ENCODE data around the gene CREB3L2. TPM values are rescaled to one million over a fixed set of nuclear protein-coding genes. Genes with fewer than 3 reads are reported as not detected.
A peak's percentile ranks its signal among the peaks of the same experiment; 100 is the strongest.
"Not testable (repeated sequence)": the region's sequence is repeated elsewhere in the genome, so short reads cannot be mapped to it uniquely, and the experiment has no call there.

Gene CREB3L2, protein sequence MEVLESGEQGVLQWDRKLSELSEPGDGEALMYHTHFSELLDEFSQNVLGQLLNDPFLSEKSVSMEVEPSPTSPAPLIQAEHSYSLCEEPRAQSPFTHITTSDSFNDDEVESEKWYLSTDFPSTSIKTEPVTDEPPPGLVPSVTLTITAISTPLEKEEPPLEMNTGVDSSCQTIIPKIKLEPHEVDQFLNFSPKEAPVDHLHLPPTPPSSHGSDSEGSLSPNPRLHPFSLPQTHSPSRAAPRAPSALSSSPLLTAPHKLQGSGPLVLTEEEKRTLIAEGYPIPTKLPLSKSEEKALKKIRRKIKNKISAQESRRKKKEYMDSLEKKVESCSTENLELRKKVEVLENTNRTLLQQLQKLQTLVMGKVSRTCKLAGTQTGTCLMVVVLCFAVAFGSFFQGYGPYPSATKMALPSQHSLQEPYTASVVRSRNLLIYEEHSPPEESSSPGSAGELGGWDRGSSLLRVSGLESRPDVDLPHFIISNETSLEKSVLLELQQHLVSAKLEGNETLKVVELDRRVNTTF
- 12.5 TPM for total RNA-seq

DNA sequence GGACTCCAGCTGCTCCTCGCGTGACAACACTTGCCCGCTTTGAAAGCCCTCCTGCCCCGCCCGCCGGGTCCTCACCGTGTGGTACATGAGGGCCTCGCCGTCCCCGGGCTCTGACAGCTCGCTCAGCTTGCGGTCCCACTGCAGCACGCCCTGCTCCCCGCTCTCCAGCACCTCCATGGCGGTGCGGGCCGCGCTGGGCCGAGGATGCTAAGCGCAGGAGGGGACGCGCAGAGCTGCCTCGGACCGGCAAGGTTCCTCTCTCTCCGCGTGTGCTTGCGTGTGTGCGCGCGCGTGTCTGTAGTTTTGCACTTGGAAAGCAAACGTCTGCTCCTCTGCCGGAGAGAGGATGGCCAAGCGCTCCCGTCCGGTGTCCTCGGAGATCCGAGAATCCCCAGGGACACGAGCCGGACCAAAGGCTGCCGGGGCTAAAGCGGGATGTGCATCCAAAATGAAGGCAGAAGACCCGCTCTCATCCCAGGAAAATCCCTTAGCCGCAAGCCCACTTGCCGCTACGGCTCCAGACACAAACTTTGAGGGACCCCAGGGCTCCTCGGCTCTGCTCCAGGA is at the start of gene CREB3L2:
CREB3L2 (minus strand) TSS at position 558 of the 567 bp plus-strand sequence; CDS start at position 177, 381 bp downstream.
- peak within 1 kb of the TSS; percentile 96 to 99 (median 97) for H3K4me3 ChIP-seq (ENCODE audit: low read length in 3 of 3)
- no peaks in the 10 kb centered on the region for H3K36me3 ChIP-seq (ENCODE audit: control insufficient read depth in 3 of 3, insufficient read depth in 3 of 3, low read length in 3 of 3)
- no peaks in the 10 kb centered on the region for H3K9me3 ChIP-seq (ENCODE audit: control insufficient read depth in 3 of 3, low read length in 3 of 3)
- peak within 1 kb of the TSS; percentile 75 to 92 (median 87) for H3K9ac ChIP-seq (ENCODE audit: low read depth in 1 of 3, low read length in 3 of 3)
- H3K4me1 ChIP-seq (ENCODE audit: control insufficient read depth in 3 of 3, insufficient read depth in 3 of 3, low read length in 3 of 3) = peaks cover 20 to 27% (median 24%) of the 10 kb centered on the region in 3 donors
- no peaks in the 10 kb centered on the region for H3K27me3 ChIP-seq (ENCODE audit: control insufficient read depth in 3 of 3, insufficient read depth in 3 of 3, low read length in 3 of 3)
- peak within 1 kb of the TSS; percentile 88 for H3K27ac ChIP-seq (ENCODE audit: low read depth, low read length)

DNA sequence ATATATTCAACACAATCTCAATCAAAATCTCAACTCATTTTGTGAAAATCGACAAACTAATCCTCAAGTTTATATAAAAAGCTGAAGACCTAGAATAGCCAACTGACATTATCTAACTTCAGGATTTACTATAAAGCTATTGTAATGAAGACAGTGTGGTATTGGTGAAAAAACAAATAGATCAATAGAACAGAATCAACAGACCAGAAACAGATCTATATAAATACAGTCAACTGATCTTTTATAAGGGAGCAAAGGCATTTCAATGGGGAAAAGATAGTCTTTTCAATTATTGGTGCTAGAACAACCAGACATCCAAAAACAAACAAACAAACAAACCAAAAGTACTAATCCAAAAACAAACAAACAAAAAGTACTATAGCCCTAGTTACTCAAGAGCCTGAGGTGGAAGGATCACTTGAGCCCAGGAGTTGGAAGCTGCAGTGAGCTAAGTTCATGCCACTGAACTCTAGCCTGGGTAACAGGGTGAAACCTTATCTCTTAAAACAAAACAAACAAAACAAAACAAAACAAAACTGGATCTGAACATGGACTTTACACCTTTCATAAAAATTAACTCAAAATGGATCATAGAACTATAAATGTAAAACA is 47.7 kb upstream of the CREB3L2 start:
- Histone ChIP-seq H3K27me3 (ENCODE audit: control insufficient read depth in 3 of 3, insufficient read depth in 3 of 3, low read length in 3 of 3) (no peaks in the 10 kb centered on the region), H3K4me3 (ENCODE audit: low read length in 3 of 3) (no peak overlapping the region), H3K27ac (ENCODE audit: low read depth, low read length) (no peak overlapping the region), H3K9ac (ENCODE audit: low read depth in 1 of 3, low read length in 3 of 3) (no peak overlapping the region), H3K36me3 (ENCODE audit: control insufficient read depth in 3 of 3, insufficient read depth in 3 of 3, low read length in 3 of 3) (no peaks in the 10 kb centered on the region), H3K9me3 (ENCODE audit: control insufficient read depth in 3 of 3, low read length in 3 of 3) (no peaks in the 10 kb centered on the region), H3K4me1 (ENCODE audit: control insufficient read depth in 3 of 3, insufficient read depth in 3 of 3, low read length in 3 of 3) (no peaks in the 10 kb centered on the region)

DNA sequence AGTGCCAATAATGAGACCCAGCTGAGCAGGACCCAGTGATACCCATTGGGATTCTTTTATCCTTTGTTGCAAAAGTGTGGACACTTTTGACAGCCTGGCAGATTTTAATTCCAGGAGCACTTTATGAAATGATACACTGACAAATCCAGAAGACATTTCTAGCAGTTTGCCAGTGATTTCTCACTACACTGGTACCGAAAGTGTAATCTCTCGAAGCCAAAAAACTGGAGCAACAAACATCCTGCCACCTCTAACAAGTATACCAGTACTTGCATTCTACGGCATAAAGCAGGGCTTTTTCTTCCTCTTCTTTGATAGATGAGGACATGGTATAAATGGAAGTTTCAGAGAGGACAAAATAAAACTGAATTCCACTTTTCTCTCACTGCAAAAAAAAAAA is 46.0 kb upstream of the CREB3L2 start:
- Histone ChIP-seq H3K36me3 (ENCODE audit: control insufficient read depth in 3 of 3, insufficient read depth in 3 of 3, low read length in 3 of 3) (no peaks in the 10 kb centered on the region), H3K27me3 (ENCODE audit: control insufficient read depth in 3 of 3, insufficient read depth in 3 of 3, low read length in 3 of 3) (no peaks in the 10 kb centered on the region), H3K4me1 (ENCODE audit: control insufficient read depth in 3 of 3, insufficient read depth in 3 of 3, low read length in 3 of 3) (no peaks in the 10 kb centered on the region), H3K4me3 (ENCODE audit: low read length in 3 of 3) (no peak overlapping the region), H3K9ac (ENCODE audit: low read depth in 1 of 3, low read length in 3 of 3) (no peak overlapping the region), H3K27ac (ENCODE audit: low read depth, low read length) (no peak overlapping the region), H3K9me3 (ENCODE audit: control insufficient read depth in 3 of 3, low read length in 3 of 3) (no peaks in the 10 kb centered on the region)

DNA sequence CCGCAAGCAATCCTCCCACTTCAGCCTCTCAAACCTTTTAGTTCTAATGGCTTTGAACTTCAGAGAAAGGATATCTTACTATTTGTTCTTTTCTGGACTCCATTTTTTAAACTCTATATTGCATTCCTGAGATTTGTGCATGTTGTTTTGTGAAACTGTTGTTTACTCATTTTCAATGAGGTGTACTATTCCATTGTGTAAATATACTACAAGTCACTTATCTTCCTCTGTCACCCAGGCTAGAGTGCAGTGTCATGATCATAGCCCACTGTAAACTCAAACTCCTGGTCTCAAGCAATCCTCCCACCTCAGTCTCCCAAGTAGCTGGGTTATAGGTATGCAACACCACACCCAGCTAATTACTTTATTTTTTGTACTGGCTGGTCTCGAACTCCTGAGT is 43.0 kb upstream of the CREB3L2 start:
- no peak overlapping the region for H3K4me3 ChIP-seq (ENCODE audit: low read length in 3 of 3)
- no peak overlapping the region for H3K9ac ChIP-seq (ENCODE audit: low read depth in 1 of 3, low read length in 3 of 3)
- H3K9me3 ChIP-seq (ENCODE audit: control insufficient read depth in 3 of 3, low read length in 3 of 3) = no peaks in the 10 kb centered on the region
- no peaks in the 10 kb centered on the region for H3K36me3 ChIP-seq (ENCODE audit: control insufficient read depth in 3 of 3, insufficient read depth in 3 of 3, low read length in 3 of 3)
- no peaks in the 10 kb centered on the region for H3K4me1 ChIP-seq (ENCODE audit: control insufficient read depth in 3 of 3, insufficient read depth in 3 of 3, low read length in 3 of 3)
- no peaks in the 10 kb centered on the region for H3K27me3 ChIP-seq (ENCODE audit: control insufficient read depth in 3 of 3, insufficient read depth in 3 of 3, low read length in 3 of 3)
- no peak overlapping the region for H3K27ac ChIP-seq (ENCODE audit: low read depth, low read length)

DNA sequence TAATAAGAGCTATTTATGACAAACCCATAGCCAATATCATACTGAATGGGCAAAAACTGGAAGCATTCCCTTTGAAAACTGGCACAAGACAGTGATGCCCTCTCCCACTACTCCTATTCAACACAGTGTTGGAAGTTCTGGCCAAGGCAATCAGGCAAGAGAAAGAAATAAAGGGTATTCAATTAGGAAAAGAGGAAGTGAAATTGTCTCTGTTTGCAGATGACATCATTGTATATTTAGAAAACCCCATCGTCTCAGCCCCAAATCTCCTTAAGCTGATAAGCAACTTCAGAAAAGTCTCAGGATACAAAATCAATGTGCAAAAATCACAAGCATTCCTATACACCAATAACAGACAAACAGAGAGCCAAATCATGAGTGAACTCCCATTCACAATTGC is 38.2 kb upstream of the CREB3L2 start:
- H3K4me1 ChIP-seq (ENCODE audit: control insufficient read depth in 3 of 3, insufficient read depth in 3 of 3, low read length in 3 of 3); H3K27me3 ChIP-seq (ENCODE audit: control insufficient read depth in 3 of 3, insufficient read depth in 3 of 3, low read length in 3 of 3); H3K36me3 ChIP-seq (ENCODE audit: control insufficient read depth in 3 of 3, insufficient read depth in 3 of 3, low read length in 3 of 3); H3K9me3 ChIP-seq (ENCODE audit: control insufficient read depth in 3 of 3, low read length in 3 of 3); H3K9ac ChIP-seq (ENCODE audit: low read depth in 1 of 3, low read length in 3 of 3); H3K4me3 ChIP-seq (ENCODE audit: low read length in 3 of 3); H3K27ac ChIP-seq (ENCODE audit: low read depth, low read length): not testable (repeated sequence)

DNA sequence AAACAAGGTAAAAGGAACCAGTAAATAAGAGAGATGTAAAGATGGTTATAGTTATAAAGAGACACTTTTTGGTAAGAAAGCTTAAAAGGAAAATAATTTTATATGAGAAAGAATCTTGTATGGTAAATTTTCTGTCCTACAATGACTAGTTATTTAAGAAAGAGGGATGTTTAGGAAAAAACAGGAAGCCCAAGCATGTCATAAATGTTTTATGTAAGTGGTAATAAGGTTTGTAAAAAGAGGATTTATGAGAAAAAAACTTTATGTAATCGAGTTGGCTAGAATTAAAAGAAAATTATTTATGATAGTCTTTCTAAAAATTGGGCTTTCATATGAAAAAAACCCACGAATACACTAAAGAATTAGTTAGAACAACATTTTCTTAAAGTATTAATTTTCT is 34.2 kb upstream of the CREB3L2 start:
- Histone ChIP-seq H3K27me3 (ENCODE audit: control insufficient read depth in 3 of 3, insufficient read depth in 3 of 3, low read length in 3 of 3) (no peaks in the 10 kb centered on the region), H3K9me3 (ENCODE audit: control insufficient read depth in 3 of 3, low read length in 3 of 3) (peaks cover 0 to 3% (median 0%) of the 10 kb centered on the region in 3 donors), H3K4me3 (ENCODE audit: low read length in 3 of 3) (no peak overlapping the region), H3K9ac (ENCODE audit: low read depth in 1 of 3, low read length in 3 of 3) (no peak overlapping the region), H3K4me1 (ENCODE audit: control insufficient read depth in 3 of 3, insufficient read depth in 3 of 3, low read length in 3 of 3) (no peaks in the 10 kb centered on the region), H3K27ac (ENCODE audit: low read depth, low read length) (no peak overlapping the region), H3K36me3 (ENCODE audit: control insufficient read depth in 3 of 3, insufficient read depth in 3 of 3, low read length in 3 of 3) (no peaks in the 10 kb centered on the region)

DNA sequence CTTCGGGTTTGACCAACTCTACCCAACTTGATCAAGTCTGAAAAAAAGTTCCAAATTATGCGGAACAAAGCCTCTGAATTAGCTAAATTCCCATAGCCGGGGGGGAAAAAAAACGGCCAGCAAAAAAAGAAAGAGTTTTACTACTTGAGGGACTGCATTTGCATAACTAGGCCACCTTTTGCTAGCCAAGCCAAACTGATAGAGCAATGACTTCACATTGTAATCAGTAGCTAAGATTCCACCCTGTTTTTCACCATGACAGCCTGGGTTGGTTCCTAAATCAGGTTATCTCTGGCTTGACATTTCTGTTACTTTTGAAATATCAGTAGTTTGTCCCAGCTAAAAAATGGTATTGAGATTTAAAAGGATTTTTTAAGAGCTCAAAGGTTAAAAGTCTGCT is 31.4 kb upstream of the CREB3L2 start:
- Histone ChIP-seq H3K4me1 (ENCODE audit: control insufficient read depth in 3 of 3, insufficient read depth in 3 of 3, low read length in 3 of 3) (no peaks in the 10 kb centered on the region), H3K36me3 (ENCODE audit: control insufficient read depth in 3 of 3, insufficient read depth in 3 of 3, low read length in 3 of 3) (no peaks in the 10 kb centered on the region), H3K9me3 (ENCODE audit: control insufficient read depth in 3 of 3, low read length in 3 of 3) (peaks cover 0 to 3% (median 0%) of the 10 kb centered on the region in 3 donors), H3K4me3 (ENCODE audit: low read length in 3 of 3) (no peak overlapping the region), H3K27me3 (ENCODE audit: control insufficient read depth in 3 of 3, insufficient read depth in 3 of 3, low read length in 3 of 3) (no peaks in the 10 kb centered on the region), H3K9ac (ENCODE audit: low read depth in 1 of 3, low read length in 3 of 3) (no peak overlapping the region), H3K27ac (ENCODE audit: low read depth, low read length) (no peak overlapping the region)

DNA sequence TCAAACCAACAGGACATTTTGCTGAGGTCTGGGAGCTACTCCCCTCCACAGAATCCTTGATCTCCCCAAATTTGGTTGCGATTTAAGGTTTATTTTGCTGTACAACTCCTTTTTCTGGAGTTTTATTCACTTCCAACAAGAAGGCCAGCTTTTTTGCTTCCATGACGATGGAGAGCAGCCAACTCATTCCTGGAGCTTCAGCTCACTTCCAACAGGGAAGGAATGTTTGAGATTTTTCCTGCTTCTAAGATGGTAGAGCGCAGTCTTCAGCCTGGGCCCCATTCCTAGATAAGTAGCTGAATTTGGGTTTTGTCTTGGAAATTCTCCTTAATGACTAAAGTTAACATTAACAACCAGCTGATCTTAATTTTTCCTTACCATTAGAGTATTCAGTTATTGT is 30.9 kb upstream of the CREB3L2 start:
- H3K4me1 ChIP-seq (ENCODE audit: control insufficient read depth in 3 of 3, insufficient read depth in 3 of 3, low read length in 3 of 3) = no peaks in the 10 kb centered on the region

DNA sequence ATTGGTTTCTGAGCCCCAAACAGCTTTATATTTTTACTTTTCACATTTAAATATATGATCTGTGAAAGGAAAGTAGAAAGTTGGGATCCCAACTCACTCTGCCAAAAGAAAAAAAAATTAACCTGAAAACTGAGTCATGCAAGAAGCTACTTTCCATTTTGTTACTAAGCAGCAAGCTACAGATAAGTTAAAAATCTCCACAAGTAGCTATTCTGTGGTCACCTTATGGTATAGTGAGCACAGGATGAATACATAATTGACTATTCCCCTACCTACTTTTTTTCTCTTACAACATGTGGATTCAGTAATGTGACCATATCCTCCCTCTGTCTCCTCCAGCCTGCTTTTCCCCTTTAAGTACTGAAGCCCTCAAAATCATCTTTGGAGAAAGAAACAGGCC is 30.3 kb upstream of the CREB3L2 start:
- H3K36me3 ChIP-seq (ENCODE audit: control insufficient read depth in 3 of 3, insufficient read depth in 3 of 3, low read length in 3 of 3) = no peaks in the 10 kb centered on the region
- peaks cover 0 to 3% (median 0%) of the 10 kb centered on the region in 3 donors for H3K9me3 ChIP-seq (ENCODE audit: control insufficient read depth in 3 of 3, low read length in 3 of 3)
- H3K27ac ChIP-seq (ENCODE audit: low read depth, low read length) = no peak overlapping the region
- no peaks in the 10 kb centered on the region for H3K27me3 ChIP-seq (ENCODE audit: control insufficient read depth in 3 of 3, insufficient read depth in 3 of 3, low read length in 3 of 3)
- H3K9ac ChIP-seq (ENCODE audit: low read depth in 1 of 3, low read length in 3 of 3) = no peak overlapping the region
- H3K4me1 ChIP-seq (ENCODE audit: control insufficient read depth in 3 of 3, insufficient read depth in 3 of 3, low read length in 3 of 3) = no peaks in the 10 kb centered on the region
- no peak overlapping the region for H3K4me3 ChIP-seq (ENCODE audit: low read length in 3 of 3)

More for the DNA sequence above, 30.9 kb upstream of the CREB3L2 start:
- Histone ChIP-seq H3K9me3 (ENCODE audit: control insufficient read depth in 3 of 3, low read length in 3 of 3) (peaks cover 0 to 3% (median 0%) of the 10 kb centered on the region in 3 donors), H3K27me3 (ENCODE audit: control insufficient read depth in 3 of 3, insufficient read depth in 3 of 3, low read length in 3 of 3) (no peaks in the 10 kb centered on the region), H3K27ac (ENCODE audit: low read depth, low read length) (no peak overlapping the region), H3K36me3 (ENCODE audit: control insufficient read depth in 3 of 3, insufficient read depth in 3 of 3, low read length in 3 of 3) (no peaks in the 10 kb centered on the region), H3K9ac (ENCODE audit: low read depth in 1 of 3, low read length in 3 of 3) (no peak overlapping the region), H3K4me3 (ENCODE audit: low read length in 3 of 3) (no peak overlapping the region)
